Stomach smooth muscle (tissue), 2 donors: ENCODE data around the gene MUC20.

Source experiments
- H3K27ac ChIP-seq: one replicate; pipeline ENCODE4 v1.7.0; 2013; ENCODE audit warnings: mild to moderate bottlenecking, low read length, inconsistent platforms
- H3K27me3 ChIP-seq, 2 donors: one replicate each; pipeline ENCODE4 v1.7.0; 2013; ENCODE audit warnings: low read length in 2 of 2; ENCODE audit not compliant: insufficient read depth in 2 of 2, control insufficient read depth in 1 of 2
- H3K36me3 ChIP-seq, 2 donors: one replicate each; pipeline ENCODE4 v1.7.0; 2013; ENCODE audit warnings: low read length in 2 of 2; ENCODE audit not compliant: control insufficient read depth in 2 of 2, insufficient read depth in 2 of 2
- H3K4me1 ChIP-seq: one replicate; pipeline ENCODE4 v1.7.0; 2013; ENCODE audit warnings: low read length; ENCODE audit not compliant: control insufficient read depth, insufficient read depth
- H3K4me3 ChIP-seq, 2 donors: one replicate each; pipeline ENCODE4 v1.7.0; 2013; ENCODE audit warnings: low read length in 2 of 2
- H3K9ac ChIP-seq, 2 donors: one replicate each; pipeline ENCODE4 v1.7.0; 2013; ENCODE audit warnings: low read length in 2 of 2, mild to moderate bottlenecking in 1 of 2
- H3K9me3 ChIP-seq, 2 donors: one replicate each; pipeline ENCODE4 v1.7.0; 2013; ENCODE audit warnings: low read length in 2 of 2; ENCODE audit not compliant: control insufficient read depth in 2 of 2
- donor health status: healthy.
- donor health status: Pancreatic carcinoma.

Gene MUC20

DNA sequence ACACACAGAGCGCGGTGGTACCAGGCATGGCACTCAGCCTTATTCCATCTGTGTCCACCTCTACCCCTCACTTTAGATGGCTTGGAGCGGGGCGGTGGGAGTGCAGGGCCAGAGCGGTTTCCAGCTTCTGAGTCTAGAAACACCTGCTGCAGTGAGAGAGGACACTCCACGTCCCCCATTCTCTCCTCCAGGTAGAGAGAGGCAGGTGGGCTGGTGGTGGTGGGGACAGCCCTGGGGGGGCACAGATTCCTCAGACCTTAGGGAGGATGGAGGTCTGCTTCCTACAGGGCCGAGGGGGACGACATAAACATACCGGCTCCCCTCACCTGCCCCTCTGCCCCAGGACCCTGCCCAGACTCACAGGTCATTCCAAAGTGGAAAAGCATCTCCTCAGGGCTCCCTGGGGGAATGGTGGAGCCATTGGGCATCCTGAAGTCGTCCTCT lies 40.4 kb downstream of the MUC20 start:
- Histone ChIP-seq H3K9ac (no peak overlapping the region), H3K4me3 (no peak overlapping the region), H3K36me3 (no peaks in the 10 kb centered on the region), H3K27ac (no peak overlapping the region), H3K27me3 (peaks cover 25 to 36% of the 10 kb centered on the region in 2 donors), H3K4me1 (peaks cover 6% of the 10 kb centered on the region), H3K9me3 (no peaks in the 10 kb centered on the region)

GRCh38 chr3:195761567-195762248 lies 40.9 kb downstream of the MUC20 start:
- Histone ChIP-seq H3K36me3 (no peaks in the 10 kb centered on the region), H3K4me1 (peaks cover 6% of the 10 kb centered on the region), H3K9ac (no peak overlapping the region), H3K27ac (no peak overlapping the region), H3K27me3 (peaks cover 25 to 38% of the 10 kb centered on the region in 2 donors), H3K4me3 (no peak overlapping the region), H3K9me3 (no peaks in the 10 kb centered on the region)

GRCh38 chr3:195762249-195762585 lies 41.4 kb downstream of the MUC20 start:
- H3K9ac ChIP-seq, result no peak overlapping the region
- no peak overlapping the region for H3K27ac ChIP-seq
- H3K36me3 ChIP-seq, result no peaks in the 10 kb centered on the region
- no peak overlapping the region for H3K4me3 ChIP-seq
- peaks cover 6% of the 10 kb centered on the region for H3K4me1 ChIP-seq
- no peaks in the 10 kb centered on the region for H3K9me3 ChIP-seq
- H3K27me3 ChIP-seq, result peaks cover 24 to 34% of the 10 kb centered on the region in 2 donors

- no peaks in the 10 kb centered on the region for H3K9me3 ChIP-seq
- H3K27ac ChIP-seq, result no peak overlapping the region
- H3K4me1 ChIP-seq, result peaks cover 4% of the 10 kb centered on the region
- no peak overlapping the region for H3K9ac ChIP-seq
- H3K4me3 ChIP-seq, result no peak overlapping the region
- H3K27me3 ChIP-seq, result peaks cover 20 to 34% of the 10 kb centered on the region in 2 donors
- no peaks in the 10 kb centered on the region for H3K36me3 ChIP-seq
These were observed 41.8 kb downstream of the MUC20 start for GRCh38 chr3:195762611-195763010.

DNA sequence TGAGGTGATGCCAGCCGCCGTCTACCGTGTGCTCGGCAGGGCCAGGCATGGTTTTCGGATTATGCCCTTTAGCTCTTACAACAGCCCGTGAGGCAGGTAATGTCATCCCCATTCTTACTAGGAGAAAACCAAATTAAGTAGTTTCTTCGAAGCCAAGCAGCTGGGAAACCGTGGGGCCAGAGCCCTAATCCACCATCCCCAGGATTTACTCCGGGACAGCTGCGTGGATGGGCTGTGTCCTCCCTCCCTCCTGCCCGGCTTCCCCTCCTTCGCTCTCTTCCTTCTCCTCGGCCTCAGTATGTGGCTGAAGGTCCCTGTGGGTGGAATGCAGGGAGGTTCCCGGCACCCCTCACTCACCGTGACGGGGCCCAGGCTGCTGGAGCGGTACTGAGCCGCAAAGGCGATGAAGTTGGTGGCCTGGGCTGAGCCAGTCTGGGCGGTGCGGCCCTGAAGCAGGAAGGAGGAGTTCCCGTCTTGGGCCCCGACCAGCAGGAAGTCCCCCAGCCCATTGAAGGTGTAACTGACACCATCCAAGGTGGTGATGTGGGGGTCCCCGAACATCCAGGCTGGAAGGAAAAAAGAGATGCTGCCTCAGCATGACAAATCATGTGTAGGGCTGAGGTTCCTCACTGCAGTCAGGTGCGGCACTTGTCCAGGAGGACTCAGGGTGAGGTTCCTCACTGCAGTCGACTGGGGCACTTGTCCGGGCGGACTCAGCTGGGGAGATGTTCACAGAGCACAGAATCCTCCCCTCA lies 42.5 kb downstream of the MUC20 start:
- no peaks in the 10 kb centered on the region for H3K9me3 ChIP-seq
- H3K27me3 ChIP-seq, result peaks cover 15 to 28% of the 10 kb centered on the region in 2 donors
- no peaks in the 10 kb centered on the region for H3K36me3 ChIP-seq
- H3K9ac ChIP-seq, result no peak overlapping the region
- no peak overlapping the region for H3K27ac ChIP-seq
- H3K4me1 ChIP-seq, result peaks cover 3% of the 10 kb centered on the region
- H3K4me3 ChIP-seq, result no peak overlapping the region

- H3K27me3 ChIP-seq, result peaks cover 14 to 26% of the 10 kb centered on the region in 2 donors
- H3K9ac ChIP-seq, result no peak overlapping the region
- H3K4me1 ChIP-seq, result peaks cover 3% of the 10 kb centered on the region
- no peak overlapping the region for H3K27ac ChIP-seq
- H3K9me3 ChIP-seq, result no peaks in the 10 kb centered on the region
- H3K36me3 ChIP-seq, result no peaks in the 10 kb centered on the region
- no peak overlapping the region for H3K4me3 ChIP-seq
These were observed 43.4 kb downstream of the MUC20 start for GRCh38 chr3:195763843-195764825.

DNA sequence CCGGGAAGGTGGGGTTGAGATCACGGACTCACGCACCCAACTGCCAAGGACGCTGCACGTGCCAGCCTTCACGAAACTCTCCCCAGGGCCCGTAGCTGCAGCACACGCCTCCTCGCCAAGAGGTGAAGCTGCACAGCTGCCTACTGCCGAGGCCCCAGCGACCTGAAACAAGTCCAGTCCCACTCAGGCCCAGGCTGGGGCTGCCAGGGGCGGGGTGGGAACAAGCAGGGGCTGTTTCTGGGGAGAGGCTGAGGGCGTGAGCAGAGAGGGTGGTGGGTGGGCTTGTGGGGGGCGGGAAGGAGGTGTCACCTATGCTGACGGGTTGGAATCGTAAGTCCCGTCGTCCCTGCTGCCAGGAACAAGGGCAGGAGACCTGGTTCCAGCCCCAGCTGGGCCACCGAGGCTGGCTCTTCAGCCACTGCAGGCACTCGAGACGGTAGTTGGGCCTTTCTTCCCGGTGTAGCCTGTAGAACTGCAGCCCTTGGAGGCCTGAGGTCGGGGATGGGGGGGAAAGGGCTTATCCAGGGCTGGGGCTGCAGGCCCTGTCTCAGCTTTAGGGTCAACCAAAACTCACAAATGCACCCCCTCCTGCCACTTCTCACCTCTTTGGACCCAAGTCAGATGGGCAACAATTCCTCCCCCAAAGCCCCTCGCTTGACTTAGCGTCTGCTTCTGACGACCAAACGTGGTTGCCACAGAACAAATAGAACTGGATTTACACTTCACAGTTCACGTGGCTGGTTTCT lies 44.4 kb downstream of the MUC20 start:
- H3K27ac ChIP-seq, result no peak overlapping the region
- no peak overlapping the region for H3K9ac ChIP-seq
- no peaks in the 10 kb centered on the region for H3K9me3 ChIP-seq
- H3K27me3 ChIP-seq, result peaks cover 14 to 25% of the 10 kb centered on the region in 2 donors
- peaks cover 3% of the 10 kb centered on the region for H3K4me1 ChIP-seq
- no peaks in the 10 kb centered on the region for H3K36me3 ChIP-seq
- H3K4me3 ChIP-seq, result no peak overlapping the region

- H3K27ac ChIP-seq, result no peak overlapping the region
- H3K9me3 ChIP-seq, result no peaks in the 10 kb centered on the region
- no peak overlapping the region for H3K9ac ChIP-seq
- H3K4me1 ChIP-seq, result no peaks in the 10 kb centered on the region
- H3K4me3 ChIP-seq, result no peak overlapping the region
- H3K36me3 ChIP-seq, result no peaks in the 10 kb centered on the region
- peaks cover 13 to 20% of the 10 kb centered on the region in 2 donors for H3K27me3 ChIP-seq
These were observed 45.9 kb downstream of the MUC20 start for GRCh38 chr3:195766671-195767070.

GRCh38 chr3:195767792-195768191 lies 47.0 kb downstream of the MUC20 start:
- no peaks in the 10 kb centered on the region for H3K4me1 ChIP-seq
- H3K9me3 ChIP-seq, result no peaks in the 10 kb centered on the region
- no peak overlapping the region for H3K9ac ChIP-seq
- no peaks in the 10 kb centered on the region for H3K36me3 ChIP-seq
- H3K27ac ChIP-seq, result no peak overlapping the region
- no peak overlapping the region for H3K4me3 ChIP-seq
- H3K27me3 ChIP-seq, result peaks cover 10 to 20% of the 10 kb centered on the region in 2 donors

DNA sequence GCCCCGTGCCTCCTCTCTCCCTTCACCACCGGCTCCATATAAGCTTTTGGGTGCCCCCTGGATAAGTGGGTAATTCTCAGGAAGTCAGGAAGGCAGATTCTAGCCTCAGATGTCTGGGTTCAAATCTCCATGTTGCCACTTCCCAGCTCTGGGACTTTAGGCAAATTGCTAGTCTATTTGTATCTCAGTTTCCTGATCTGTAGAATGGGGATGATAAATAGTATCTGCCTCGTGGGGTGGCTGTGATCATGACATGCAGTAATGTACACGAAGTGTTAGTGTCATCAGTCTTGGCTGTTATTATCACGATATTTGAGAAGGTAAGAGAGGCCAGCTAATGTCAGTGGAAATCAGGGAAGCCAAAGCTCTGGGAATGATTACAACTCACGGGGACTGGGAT lies 47.6 kb downstream of the MUC20 start:
- Histone ChIP-seq H3K9ac (no peak overlapping the region), H3K27me3 (peaks cover 10 to 15% of the 10 kb centered on the region in 2 donors), H3K4me3 (no peak overlapping the region), H3K9me3 (no peaks in the 10 kb centered on the region), H3K27ac (no peak overlapping the region), H3K36me3 (no peaks in the 10 kb centered on the region), H3K4me1 (no peaks in the 10 kb centered on the region)
